ENCODE measurements around the gene DLL1. TPM values are rescaled to one million over a fixed set of nuclear protein-coding genes. Genes with fewer than 3 reads are reported as not detected.

DLL1 gene
- total RNA-seq, 2 experiments from 2014 or later: not detected

- Histone ChIP-seq H4K20me1 (ENCODE audit: insufficient read depth, low read length) (peaks cover 13% of the 10 kb centered on the region; the same call in 1 of the 2 replicates), H3K4me3 (ENCODE audit: low read depth, low read length, poor library complexity, severe bottlenecking) (no peak overlapping the region), H3K79me2 (ENCODE audit: insufficient read depth, low read depth, low read length) (peaks cover 33% of the 10 kb centered on the region; the same call in 1 of the 2 replicates), H2AFZ (ENCODE audit: low read length) (no peak overlapping the region), H3K36me3 (ENCODE audit: insufficient read depth, low read length) (peaks cover 44% of the 10 kb centered on the region), H3K9me2 (ENCODE audit: insufficient read depth, low read length) (no peaks in the 10 kb centered on the region), H3K4me2 (ENCODE audit: low read length) (no peak overlapping the region), H3K9me3 (ENCODE audit: low read length) (no peaks in the 10 kb centered on the region), H3K27ac (ENCODE audit: low read depth, low read length, poor library complexity, severe bottlenecking) (no peak overlapping the region), H3K4me1 (ENCODE audit: insufficient read depth, low read length, poor library complexity, severe bottlenecking) (no peaks in the 10 kb centered on the region)
- no TSS peak for BruUV-seq (replicated peaks)
- POLR2A ChIA-PET: interaction anchor here (0.6 to 0.9 kb wide), 2 partner anchors 98 to 601 kb away, joined by 5 to 6 read pairs; no protein-coding TSS in a partner anchor
- CTCF ChIA-PET (ENCODE audit: unreplicated experiment): no interaction called here
- TF ChIP-seq CTCF (conservative IDR thresholded peaks at IDR 0.05; ENCODE audit: low read length) (no peak), EZH2phosphoT487 (IDR thresholded peaks at IDR 0.05; ENCODE audit: borderline replicate concordance, low read depth, low read length) (no peak)
- intact Hi-C loops (cut with micrococcal nuclease; ENCODE audit: unreplicated experiment): no loop called here
- DNase-seq (ENCODE audit: low spot score): no peak
These were observed 25.2 kb upstream of the DLL1 start for GRCh38 chr6:170316071-170316470.

DNA sequence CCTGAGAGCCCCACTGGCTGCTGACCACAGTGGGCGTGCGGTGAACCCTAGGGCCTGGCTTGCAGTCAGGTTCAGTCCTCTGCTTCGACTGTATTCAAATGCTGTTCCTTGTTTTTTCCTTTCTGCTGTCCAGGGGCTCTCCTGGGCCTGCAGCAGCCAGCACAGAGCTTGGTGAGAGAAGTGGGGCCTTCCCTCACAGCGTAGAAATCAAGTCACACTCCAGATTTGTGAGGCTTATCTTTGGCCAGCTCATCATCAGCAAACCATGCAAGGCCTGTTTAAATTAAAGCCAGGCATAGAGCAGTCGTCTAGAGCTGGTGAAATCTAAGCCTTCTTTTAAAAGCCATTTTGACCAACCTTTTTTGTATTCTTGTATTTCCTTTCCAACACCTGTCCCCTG, 24.1 kb upstream of the DLL1 start:
- Histone ChIP-seq H3K36me3 (ENCODE audit: insufficient read depth, low read length) (peaks cover 45% of the 10 kb centered on the region), H3K9me2 (ENCODE audit: insufficient read depth, low read length) (no peaks in the 10 kb centered on the region), H4K20me1 (ENCODE audit: insufficient read depth, low read length) (peaks cover 13% of the 10 kb centered on the region; the same call in 1 of the 2 replicates), H3K4me3 (ENCODE audit: low read depth, low read length, poor library complexity, severe bottlenecking) (no peak overlapping the region), H3K9me3 (ENCODE audit: low read length) (no peaks in the 10 kb centered on the region), H3K79me2 (ENCODE audit: insufficient read depth, low read depth, low read length) (peaks cover 42% of the 10 kb centered on the region; the same call in 1 of the 2 replicates), H3K4me2 (ENCODE audit: low read length) (no peak overlapping the region), H2AFZ (ENCODE audit: low read length) (no peak overlapping the region), H3K4me1 (ENCODE audit: insufficient read depth, low read length, poor library complexity, severe bottlenecking) (no peaks in the 10 kb centered on the region), H3K27ac (ENCODE audit: low read depth, low read length, poor library complexity, severe bottlenecking) (no peak overlapping the region)
- POLR2A ChIA-PET: no interaction called here
- intact Hi-C loops (cut with micrococcal nuclease; ENCODE audit: unreplicated experiment): no loop called here
- no peak for DNase-seq (ENCODE audit: low spot score)
- CTCF ChIA-PET (ENCODE audit: unreplicated experiment): no interaction called here
- BruUV-seq (replicated peaks): no TSS peak
- TF ChIP-seq CTCF (conservative IDR thresholded peaks at IDR 0.05; ENCODE audit: low read length): no peak
- TF ChIP-seq EZH2phosphoT487 (IDR thresholded peaks at IDR 0.05; ENCODE audit: borderline replicate concordance, low read depth, low read length): no peak

- no TSS peak for BruUV-seq (replicated peaks)
- Histone ChIP-seq H3K4me3 (ENCODE audit: low read depth, low read length, poor library complexity, severe bottlenecking) (no peak overlapping the region), H3K9me2 (ENCODE audit: insufficient read depth, low read length) (no peaks in the 10 kb centered on the region), H3K27ac (ENCODE audit: low read depth, low read length, poor library complexity, severe bottlenecking) (no peak overlapping the region), H2AFZ (ENCODE audit: low read length) (no peak overlapping the region), H3K36me3 (ENCODE audit: insufficient read depth, low read length) (peaks cover 33% of the 10 kb centered on the region), H3K9me3 (ENCODE audit: low read length) (no peaks in the 10 kb centered on the region), H3K4me2 (ENCODE audit: low read length) (no peak overlapping the region), H3K79me2 (ENCODE audit: insufficient read depth, low read depth, low read length) (peaks cover 54% of the 10 kb centered on the region), H3K4me1 (ENCODE audit: insufficient read depth, low read length, poor library complexity, severe bottlenecking) (peaks cover 5% of the 10 kb centered on the region), H4K20me1 (ENCODE audit: insufficient read depth, low read length) (peaks cover 14% of the 10 kb centered on the region; the same call in 1 of the 2 replicates)
- no peak for TF ChIP-seq EZH2phosphoT487 (IDR thresholded peaks at IDR 0.05; ENCODE audit: borderline replicate concordance, low read depth, low read length)
- no peak for TF ChIP-seq CTCF (conservative IDR thresholded peaks at IDR 0.05; ENCODE audit: low read length)
- DNase-seq (ENCODE audit: low spot score): no peak
- POLR2A ChIA-PET: no interaction called here
- intact Hi-C loops (cut with micrococcal nuclease; ENCODE audit: unreplicated experiment): no loop called here
- CTCF ChIA-PET (ENCODE audit: unreplicated experiment): no interaction called here
These were observed 22.9 kb upstream of the DLL1 start for GRCh38 chr6:170313716-170314295.

Measured in OCI-LY7 (cell line).